22Rv1 (cell line): Measurements from ENCODE around the gene VPS9D1.

Experiments
- H3K27ac ChIP-seq: fragments of 450-650 bp; 2 replicates; pipeline ENCODE4 v1.5.1; 2017
- ZFX ChIP-seq: fragments of 450-650 bp; IDR thresholded peaks from 2 replicates; pipeline ENCODE4 v1.6.1; 2017; ENCODE audit warnings: antibody characterized with exemption, borderline replicate concordance
- TF ChIP-seq, protein P1 (sequence below): fragments of 450-650 bp; IDR thresholded peaks from 2 replicates; pipeline ENCODE4 v1.5.1; 2017; ENCODE audit warnings: mild to moderate bottlenecking

The VPS9D1 gene, protein sequence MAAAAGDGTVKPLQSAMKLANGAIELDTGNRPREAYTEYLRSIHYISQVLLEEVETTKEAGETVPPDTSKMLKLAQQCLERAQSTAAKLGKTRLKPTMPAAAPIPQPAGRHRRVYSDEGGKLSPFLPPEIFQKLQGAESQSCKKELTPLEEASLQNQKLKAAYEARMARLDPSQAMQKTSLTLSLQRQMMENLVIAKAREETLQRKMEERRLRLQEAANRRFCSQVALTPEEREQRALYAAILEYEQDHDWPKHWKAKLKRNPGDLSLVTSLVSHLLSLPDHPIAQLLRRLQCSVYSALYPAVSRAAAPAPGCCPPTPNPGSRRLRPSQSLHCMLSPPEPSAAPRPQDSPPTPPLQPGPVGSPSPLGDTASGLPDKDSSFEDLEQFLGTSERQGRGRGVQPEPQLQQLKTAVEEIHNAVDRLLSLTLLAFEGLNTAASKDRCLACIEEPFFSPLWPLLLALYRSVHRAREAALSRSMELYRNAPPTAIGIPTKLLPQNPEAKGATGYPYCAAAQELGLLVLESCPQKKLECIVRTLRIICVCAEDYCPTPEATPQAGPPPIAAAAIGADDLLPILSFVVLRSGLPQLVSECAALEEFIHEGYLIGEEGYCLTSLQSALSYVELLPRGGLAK

DNA sequence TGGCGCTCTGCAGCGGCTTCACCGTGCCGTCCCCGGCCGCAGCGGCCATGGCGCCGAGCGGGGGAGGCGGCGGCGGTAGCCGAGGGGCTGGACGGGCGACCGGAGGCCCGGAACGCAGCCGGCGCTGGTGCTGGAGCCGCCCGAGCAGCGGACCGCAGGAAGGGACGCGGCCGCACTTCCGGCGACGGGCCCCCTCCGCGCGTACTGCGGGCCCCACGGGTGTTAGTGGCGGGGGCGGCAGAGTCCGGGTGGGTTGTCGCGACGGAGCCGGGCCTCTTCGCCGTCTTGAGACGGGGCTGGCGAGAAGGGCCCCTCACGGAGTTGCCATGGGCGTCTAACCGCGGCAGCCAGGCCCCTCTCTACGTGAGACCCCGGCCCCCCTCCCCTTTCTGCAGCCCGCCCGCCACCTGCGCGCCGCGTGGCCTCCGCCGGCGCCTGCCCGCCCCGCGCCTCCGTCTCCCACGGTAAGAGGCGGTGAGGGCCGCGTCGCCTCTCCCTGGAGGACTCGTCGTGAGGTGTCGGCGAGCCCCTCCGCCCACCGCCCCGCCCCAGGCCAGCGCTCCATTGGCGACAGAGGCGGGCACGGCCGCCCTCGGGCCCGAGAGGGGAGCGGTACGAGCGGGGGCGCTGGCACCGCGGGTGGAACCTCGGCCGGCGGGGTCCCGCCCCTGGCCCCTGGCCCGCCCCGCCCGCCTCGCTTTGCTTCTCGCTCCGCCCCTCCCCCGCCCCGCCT is at the start of gene VPS9D1, which contains the start of gene ZNF276:
Gene VPS9D1 (minus strand): TSS at position 86 of the 733 bp plus-strand sequence. CDS start 37 bp downstream, at position 49.
Gene ZNF276 (plus strand): TSS at position 725 of the 733 bp plus-strand sequence. CDS start 104 bp downstream, outside the sequence.
- no peak for TF ChIP-seq ZFX
- TF ChIP-seq, protein P1, sequence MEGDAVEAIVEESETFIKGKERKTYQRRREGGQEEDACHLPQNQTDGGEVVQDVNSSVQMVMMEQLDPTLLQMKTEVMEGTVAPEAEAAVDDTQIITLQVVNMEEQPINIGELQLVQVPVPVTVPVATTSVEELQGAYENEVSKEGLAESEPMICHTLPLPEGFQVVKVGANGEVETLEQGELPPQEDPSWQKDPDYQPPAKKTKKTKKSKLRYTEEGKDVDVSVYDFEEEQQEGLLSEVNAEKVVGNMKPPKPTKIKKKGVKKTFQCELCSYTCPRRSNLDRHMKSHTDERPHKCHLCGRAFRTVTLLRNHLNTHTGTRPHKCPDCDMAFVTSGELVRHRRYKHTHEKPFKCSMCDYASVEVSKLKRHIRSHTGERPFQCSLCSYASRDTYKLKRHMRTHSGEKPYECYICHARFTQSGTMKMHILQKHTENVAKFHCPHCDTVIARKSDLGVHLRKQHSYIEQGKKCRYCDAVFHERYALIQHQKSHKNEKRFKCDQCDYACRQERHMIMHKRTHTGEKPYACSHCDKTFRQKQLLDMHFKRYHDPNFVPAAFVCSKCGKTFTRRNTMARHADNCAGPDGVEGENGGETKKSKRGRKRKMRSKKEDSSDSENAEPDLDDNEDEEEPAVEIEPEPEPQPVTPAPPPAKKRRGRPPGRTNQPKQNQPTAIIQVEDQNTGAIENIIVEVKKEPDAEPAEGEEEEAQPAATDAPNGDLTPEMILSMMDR = no peak
- peak within 1 kb of the TSS; percentile 97 for H3K27ac ChIP-seq

DNA sequence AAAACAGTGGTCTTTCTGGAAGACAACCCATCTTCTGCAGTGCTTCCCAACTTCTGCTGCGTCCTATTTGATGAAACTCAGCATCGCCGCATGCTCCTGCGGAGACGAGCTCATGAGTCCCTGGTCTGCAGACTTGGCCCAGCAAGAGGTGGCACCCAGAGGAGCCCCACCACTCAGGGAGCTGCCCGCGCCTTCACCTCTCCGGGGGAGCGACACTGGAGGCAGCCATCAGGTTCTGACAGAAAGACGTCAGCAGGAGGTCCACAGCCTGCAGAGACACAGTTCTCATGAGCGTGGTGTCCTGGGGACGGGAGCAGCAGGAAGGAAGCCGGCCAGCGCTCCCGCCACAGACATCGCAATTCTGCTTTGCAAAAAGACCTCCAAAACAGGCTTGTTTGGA is 49.7 kb upstream of the VPS9D1 start:
- no peak for TF ChIP-seq ZFX
- TF ChIP-seq, protein P1 = no peak
- H3K27ac ChIP-seq = no peak overlapping the region

DNA sequence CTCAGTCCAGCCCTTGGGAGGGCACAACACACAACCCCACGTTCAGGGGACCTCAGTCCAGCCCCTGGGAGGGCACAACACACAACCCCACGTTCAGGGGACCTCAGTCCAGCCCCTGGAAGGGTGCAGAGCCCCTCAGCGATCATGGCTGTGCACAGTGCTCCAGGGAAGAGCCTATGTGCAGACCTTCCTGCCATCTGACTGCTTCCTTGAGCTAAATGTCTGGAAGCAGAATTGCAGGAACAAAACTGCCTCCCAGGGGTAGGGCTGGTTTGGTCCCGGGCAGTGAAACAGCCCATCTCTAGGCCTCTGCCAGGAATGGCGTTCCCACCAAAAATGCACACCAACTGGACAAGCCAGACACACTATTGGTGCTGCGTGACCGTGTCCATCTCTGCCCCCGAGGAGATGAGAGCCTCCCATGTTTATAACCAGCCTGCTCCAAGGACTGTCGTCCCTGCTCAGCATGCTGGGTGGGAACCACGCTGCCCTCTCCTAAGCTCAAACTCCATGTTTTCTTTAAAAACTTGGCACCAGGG is 44.7 kb upstream of the VPS9D1 start:
- TF ChIP-seq, protein P1 = no peak
- TF ChIP-seq ZFX = no peak
- no peak overlapping the region for H3K27ac ChIP-seq

DNA sequence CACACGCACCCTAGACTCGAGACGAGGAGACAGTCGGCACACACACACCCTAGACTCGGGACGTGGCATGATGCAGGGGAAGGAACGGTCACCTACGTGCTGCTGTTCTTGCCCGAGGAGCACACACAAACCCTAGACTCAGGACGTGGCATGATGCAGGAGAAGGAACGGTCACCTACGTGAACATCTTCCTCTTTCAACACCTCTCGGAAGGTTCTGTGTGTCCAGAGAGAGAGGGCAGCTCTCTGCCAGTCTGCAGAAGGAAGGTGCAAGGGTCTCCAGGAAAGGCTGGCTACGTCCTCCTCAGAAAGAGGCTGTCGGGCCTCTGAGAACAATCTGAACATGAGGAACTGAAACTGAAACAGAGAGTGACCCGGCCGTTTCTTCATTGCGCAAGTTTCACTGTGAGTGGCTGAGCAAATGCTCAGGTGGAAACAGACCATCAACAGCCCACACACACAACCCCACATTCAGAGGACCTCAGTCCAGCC is 44.1 kb upstream of the VPS9D1 start:
- TF ChIP-seq, protein P1 = no peak
- no peak for TF ChIP-seq ZFX
- no peak overlapping the region for H3K27ac ChIP-seq

DNA sequence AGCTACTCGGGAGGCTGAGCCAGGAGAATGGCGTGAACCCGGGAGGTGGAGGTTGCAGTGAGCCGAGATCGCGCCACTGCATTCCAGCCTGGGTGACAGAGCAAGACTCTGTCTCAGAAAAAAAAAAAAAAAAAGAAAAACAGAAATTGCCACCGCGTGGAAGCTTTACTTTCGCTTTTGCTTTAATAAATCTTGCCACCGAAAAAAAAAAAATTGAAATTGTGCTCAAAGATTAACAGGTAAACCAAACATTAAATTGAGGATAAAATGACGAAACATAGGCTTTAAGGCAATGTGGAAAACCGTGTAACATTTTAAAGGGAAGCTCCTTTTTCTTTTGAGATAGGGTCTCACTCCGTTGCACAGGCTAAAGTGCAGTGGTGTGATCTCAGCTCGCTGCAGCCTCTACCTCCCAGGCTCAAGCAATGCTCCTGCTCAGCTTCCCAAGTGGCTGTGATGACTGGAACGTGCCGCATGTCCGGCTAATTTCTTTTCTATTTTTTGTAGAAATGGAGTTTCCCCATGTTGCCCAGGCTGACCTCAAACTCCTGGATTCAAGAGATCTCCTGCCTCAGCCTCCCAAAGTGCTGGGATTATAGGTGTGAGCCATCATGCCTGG is 40.7 kb upstream of the VPS9D1 start:
- no peak for TF ChIP-seq ZFX
- no peak overlapping the region for H3K27ac ChIP-seq

DNA sequence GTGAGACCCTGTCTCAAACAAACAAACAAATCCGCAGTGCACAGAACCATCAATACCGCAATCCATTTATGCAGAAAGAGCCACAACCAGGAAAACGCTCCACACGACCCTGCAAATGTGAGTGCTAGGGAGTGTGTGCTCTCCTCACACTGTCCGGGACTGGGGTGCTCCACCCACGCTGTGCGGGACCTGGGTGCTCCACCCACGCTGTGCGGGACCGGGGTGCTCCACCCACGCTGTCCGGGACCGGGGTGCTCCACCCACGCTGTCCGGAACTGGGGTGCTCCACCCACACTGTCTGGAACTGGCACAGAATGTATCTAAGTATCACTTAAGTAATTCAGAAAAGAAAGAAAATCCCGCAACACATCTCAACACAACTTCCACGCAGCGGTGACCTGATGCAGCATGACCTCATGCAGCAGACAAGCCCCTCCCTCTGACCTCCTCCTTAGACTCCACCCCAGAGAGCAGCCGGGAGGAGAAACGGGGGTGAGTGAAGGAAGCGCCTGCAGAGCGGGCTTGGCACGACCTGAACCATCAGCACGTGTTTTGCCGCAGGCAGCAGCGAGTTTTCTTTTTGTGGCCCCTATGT is 39.1 kb upstream of the VPS9D1 start:
- TF ChIP-seq, protein P1 = no peak
- no peak for TF ChIP-seq ZFX
- H3K27ac ChIP-seq = no peak overlapping the region

DNA sequence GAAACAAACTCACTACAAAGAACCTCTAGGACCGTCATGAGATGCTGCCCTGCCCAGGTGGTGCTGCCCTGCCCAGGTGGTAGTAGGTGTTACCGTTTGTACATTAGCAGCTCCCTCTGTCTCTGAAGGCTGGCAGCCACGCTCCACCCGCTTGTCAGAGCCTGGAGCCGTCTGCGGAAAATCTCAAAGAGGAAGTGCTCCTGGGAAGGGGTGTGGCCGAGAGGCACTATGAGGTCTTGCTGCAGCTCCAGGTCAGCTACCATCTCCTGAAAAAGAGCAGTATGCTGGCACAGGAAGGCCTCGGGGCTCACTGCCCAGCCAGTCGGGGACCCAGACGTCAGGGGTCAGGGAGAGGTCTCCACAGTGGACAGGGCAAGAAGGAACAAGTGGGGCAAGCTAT is 28.9 kb upstream of the VPS9D1 start:
- H3K27ac ChIP-seq = no peak overlapping the region
- no peak for TF ChIP-seq ZFX
- TF ChIP-seq, protein P1 = no peak
